Stimulated activated naive CD8-positive, alpha-beta T cell treated with anti-CD3 and anti-CD28 coated beads, Interleukin-15, Interleukin-2, amounts not matched to agents 100 U/mL and 50 U/mL, for 24 hours (primary cell): ENCODE measurements around the gene ANGPTL2.

Source experiments
- ATAC-seq: fragments of 150-1000 bp; cut with Tn5 transposase; one replicate; pipeline ENCODE4 v1.10.0; 2021
- DNase-seq: peaks from one replicate; pipeline ENCODE4 v3.0.0; 2021

ANGPTL2 gene

DNA sequence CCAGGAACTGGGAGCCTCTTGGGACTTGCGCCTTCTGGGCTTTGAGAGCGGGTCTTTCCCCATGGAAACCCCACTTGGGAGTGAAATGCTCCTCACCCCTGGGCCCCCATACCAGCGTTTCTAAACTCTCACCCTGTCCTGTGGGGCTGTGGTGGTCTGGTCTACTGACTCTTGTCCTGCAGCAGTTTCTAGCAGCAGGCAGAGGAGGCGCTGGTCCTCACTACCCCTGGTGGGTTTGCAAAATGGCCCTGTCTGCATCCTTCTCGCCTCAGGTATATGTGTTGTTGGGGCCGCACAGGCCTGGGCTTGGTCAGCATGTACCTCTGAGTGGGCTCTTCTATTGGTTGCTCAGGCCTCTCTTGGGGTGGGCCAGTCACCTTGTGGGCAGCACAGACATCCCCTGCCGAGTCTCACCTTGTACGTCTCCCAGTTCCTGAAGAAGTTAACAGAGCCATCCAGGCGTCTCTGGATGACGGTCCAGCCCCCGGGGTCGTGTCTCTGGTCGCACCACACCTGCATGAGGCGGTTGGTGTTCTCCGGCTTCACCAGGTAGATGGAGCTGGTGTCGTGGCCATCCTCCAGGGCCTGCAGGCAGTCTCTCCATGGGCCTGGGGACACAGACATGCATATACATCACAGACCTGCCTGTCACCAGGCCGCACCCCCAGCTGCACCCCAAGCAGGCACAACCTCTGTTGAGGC, 29.0 kb downstream of the ANGPTL2 start:
- ATAC-seq (no peak), DNase-seq (no peak)

DNA sequence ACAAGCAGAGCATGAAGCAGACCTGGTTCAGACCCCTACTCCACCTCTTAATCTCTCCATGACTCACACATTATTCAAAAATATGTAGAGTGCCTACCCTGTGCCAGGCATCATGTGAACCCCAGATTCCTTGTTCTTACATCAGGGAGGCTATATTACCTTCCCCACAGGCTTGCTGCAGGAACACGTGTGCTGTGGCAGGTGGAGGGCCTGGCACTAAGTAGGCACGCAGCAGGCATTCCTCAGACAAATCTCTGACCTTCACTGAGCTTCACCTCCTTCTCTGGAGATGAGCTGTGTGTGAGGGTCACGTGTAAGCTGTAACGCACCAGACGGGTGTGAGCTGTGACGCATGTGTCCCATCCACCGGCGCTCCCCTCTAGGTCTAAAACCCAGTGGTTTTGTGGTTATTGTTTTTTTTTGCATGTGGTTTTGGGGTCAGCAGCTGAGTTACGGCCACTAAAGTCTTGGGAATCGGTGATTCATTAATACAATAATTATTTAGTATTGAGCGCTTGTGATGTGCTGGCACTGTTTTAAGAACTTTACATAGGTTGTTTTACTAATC, 30.3 kb downstream of the ANGPTL2 start:
- no peak for DNase-seq
- no peak for ATAC-seq

DNA sequence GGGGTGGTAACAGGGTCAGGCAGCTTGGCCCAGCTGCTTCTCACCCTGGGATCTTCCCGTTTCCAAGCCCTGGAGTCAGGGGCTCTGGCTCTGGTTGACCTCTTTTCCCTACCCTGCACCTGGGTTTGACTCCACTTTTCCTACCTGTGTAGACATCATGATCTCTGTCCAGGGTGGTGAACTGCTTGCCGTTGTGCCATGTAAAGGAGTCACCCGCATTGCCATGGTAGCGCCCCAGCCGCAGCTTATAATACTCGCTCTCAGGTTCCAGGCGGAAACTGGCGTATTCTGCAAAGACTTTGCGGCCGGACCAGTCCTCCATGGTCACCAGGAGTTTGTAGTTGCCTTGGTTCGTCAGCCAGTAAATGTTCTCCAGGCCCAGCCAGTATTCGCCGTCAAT, 30.9 kb downstream of the ANGPTL2 start:
- ATAC-seq: no peak
- no peak for DNase-seq

DNA sequence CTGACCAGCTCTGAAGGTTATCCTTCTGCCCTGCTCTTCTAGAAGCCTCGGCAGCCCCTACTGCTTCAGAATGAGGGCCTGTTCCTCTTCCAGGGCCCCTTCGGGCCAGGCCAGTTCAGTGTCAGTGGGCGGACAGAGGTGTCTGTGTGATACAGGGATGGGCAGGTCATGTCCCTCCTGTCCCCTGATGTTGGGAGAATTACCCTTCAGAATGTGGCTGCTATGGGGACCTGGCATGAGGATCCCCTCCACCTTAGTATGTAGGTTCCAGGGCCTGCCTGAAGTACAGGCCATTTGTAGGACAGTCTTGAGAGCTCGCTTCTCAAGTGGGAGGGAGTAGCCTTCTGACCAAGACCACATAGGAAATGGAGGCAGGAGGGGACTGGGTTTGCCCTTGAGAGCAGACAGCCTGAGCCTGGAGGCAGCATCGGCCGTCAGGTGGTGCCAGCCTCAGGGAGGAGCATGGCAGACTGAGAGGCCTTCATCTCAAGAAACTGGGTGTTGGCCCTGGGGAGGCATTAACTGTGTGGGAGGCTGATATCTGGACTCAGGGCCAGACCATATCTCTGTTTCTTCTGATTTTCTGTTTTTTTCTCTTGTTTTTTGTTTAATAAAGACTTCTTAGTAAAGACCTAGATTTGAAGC, 32.0 kb downstream of the ANGPTL2 start:
- ATAC-seq (no peak), DNase-seq (no peak)

DNA sequence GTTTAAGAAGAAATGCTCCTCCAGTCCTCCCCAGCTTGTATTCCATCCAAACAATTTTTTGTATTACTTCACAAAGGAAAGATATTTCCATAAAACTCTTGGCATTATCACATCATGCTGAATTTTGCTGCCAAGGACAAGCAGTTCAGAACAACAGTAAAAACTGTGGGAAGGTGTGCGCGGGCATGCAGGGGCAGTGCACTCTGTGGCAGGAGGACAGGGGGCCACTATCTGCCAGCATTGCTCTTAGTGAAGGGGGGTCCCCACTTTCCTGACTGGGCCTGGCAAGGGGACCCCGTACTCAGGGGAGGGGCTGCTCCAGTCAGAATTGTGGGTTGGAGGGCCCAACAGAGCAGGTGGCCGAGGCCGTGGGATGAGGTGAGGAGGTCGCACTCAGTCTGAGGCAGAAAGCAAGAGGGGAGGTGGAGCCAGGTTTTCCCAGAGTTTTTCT, 32.8 kb downstream of the ANGPTL2 start:
- DNase-seq (no peak), ATAC-seq (no peak)

DNA sequence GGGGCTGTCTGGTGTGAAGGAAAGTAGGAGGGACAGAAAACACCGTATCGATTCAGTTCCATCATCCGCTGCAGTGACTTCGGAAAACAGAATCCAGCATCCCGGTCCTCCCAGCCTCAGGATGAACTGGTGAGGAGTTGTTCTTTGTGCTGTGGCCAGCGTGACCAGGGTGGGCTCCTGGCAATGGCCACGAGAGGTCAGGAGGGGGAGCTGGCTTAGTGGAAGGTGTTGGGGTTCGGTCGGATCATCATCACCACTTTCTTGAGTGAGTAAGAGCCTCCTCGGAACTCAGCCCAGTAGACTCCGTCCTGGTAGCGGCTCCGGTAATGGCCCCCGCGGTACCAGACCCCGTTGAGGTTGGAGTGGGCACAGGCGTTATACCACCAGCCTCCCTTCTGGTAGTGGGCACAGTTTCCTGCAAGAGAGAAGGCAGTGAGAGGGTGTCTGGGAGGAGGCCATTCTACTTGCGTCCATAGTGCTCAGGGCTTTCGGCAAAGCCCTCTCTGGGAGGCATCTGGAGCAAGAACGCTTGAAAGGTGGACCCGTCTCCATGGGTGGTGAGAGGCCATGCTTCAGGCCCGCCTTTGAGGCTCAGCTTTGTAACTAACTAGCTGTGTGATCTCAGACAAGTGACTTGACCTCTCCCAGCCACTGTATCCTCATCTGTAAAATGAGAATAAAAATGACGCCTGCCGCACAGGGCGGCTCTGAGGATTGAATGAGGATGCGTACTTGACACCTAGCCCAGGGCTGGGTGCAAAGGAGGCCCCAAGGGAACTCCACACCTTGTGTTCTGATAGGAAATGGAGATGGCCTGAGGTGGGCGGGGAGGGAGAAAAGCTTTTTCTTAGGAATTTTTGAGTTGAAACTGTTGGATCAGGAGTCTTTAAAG, 33.5 kb downstream of the ANGPTL2 start:
- ATAC-seq (no peak), DNase-seq (no peak)

DNA sequence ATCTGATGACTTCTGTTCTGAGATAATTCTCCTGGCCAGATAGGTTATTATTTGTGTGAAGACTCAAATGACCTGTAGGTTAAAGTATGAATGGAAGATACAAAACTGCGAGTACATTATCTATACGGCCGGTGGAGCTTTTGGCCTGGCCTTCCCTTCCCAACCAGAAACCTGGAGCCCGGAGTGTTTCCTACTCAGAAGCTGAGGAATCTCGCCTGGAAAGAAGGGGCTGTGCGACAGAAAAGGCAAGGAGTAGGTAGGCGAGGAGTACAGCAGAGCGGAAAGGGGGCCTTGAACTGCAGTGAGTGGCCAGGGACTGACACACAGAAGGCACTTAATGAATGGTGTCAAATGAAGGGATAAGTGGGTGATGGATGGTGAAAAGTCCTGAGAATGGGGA, 34.6 kb downstream of the ANGPTL2 start:
- ATAC-seq (no peak), DNase-seq (no peak)

DNA sequence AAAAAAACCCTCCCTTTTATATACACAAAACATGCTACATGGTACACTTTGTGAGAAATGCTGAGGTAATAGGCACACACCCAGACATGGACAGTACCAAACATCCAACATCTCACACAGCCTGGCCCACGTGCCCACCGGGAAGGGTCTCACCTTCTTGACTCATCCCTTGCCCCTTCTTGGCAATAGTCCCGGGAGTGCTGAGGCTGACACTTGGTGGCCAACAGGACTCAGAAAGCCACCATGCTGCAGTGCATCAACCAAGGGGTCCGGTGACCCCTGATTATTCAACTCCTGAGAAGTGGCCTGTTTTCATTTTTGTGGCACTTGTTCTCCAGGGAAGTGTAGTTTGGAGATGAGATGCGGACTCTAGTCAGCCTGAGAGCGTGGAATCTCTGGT, 35.0 kb downstream of the ANGPTL2 start:
- no peak for DNase-seq
- ATAC-seq: no peak

DNA sequence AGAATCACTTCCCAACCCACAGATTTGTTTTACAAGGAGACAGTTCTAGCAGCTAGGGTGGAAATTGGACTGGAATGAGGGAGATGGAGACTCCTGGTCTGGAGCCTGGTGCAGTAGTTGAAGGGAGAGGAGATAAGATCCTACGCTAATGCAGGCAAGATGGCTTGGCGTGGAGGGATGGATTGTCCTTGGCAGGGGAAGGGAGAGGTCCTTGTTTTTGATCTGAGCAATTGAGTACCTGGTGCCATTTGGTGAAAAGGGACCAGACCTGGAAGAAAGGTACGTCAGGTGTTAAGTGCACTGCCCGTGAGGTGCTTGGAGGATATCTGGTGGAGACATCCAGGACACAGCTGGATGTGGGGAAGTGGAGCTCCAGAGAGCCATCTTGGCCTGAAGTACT, 35.7 kb downstream of the ANGPTL2 start:
- no peak for DNase-seq
- no peak for ATAC-seq

DNA sequence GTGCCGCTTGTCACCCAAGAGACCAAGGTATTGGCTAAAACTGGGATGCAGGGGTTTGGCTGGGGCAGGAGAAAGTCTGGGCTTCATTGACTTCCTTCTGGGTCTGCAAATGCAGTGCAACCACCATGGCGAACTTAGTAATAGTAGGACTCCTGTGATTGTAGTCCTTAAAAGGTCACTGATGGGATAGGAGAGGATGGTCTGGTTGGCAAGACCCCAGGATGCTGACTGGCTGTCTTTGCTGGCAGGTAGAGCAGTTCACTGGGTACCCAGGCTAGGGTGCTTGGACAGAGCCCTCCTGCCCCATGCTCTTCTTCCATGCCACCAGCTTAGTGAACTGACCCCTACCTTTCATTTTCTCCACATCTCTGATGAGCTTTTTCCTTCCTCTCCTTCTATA, 37.2 kb downstream of the ANGPTL2 start:
- ATAC-seq (no peak), DNase-seq (no peak)

DNA sequence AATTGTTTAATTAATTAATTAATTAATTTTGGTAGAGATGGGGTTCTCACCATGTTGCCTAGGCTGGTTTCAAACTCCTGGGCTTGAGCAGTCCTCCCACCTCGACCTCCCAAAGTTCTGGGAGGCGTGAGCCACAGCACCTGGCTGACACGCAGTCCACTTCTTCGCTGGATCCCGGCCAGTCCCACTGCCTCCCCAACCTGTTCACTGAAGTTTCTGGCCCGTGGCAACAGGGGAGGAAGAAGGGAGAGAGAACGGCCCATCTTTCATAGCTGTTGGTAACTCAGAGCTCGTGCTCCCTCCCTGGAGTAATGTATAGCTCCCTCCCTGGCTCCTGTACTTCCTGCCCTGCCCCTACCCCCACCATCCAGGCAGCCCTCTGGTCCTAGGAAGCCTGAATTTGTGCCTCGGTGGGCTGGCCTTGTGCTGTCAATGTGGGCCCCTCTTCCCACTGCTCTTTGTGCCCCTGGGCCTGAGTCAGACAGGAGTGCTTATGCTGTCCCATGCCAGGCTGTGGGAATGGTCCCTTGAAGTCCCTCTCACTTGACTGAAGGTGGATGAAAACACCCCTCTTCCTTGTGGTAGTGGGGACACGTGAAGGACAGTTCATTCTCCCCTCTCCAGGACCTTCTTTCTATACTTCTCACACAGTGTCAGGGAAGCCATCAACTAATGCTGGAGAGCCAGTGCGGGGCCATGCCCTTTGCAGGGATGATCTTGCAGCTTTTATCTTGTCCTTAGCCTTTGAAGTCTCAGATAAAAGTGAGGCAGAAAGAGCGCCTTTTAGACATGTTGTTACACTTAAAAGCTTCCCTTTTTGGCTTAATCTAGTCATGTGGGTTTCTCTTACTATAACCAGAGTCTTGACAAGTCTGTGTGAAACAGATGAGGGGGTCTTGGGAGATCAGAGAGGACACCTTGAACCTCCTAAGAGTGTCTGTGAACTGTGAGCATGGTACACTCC, 38.1 kb downstream of the ANGPTL2 start:
- DNase-seq: no peak
- no peak for ATAC-seq

DNA sequence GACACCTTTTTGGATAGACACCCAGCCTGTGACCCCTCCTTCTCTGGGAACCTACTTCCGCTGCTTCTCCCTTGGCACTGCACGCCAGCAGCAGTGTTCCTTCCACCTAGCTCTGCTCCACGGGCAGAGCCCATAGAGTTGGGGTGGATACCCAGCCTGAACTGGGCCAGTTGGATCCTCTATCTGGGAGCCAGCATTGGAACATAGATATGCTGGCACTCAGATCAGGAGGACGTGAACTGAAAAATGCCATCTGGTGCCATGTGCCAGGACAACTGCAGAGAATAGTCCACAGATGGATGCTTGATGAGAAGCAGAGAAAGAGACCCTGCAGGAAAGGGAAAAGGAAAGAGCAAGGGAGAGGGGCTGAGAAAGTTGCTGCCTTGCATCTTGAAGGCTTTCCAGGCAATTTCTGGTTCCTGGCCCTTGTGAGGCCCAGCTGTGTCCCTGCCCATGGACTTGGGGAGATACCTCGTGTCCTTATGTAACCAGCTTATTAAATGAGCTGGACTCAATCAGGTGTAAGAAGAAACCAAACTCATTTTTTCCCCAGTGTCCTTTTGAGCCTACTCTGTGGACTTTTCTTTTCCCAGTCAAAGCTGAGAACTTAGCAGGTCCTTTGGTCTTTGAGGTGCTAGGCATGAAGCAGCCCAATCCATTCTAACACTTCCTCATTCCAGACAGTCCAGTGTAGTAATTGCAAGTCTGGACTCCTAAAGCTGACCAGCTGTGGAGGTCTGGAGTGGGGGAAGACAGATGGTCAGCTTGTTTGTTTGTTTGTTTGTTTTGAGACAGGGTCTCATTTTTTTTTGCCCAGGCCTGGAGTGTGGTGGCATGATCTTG, 39.1 kb downstream of the ANGPTL2 start:
- DNase-seq: no peak

DNA sequence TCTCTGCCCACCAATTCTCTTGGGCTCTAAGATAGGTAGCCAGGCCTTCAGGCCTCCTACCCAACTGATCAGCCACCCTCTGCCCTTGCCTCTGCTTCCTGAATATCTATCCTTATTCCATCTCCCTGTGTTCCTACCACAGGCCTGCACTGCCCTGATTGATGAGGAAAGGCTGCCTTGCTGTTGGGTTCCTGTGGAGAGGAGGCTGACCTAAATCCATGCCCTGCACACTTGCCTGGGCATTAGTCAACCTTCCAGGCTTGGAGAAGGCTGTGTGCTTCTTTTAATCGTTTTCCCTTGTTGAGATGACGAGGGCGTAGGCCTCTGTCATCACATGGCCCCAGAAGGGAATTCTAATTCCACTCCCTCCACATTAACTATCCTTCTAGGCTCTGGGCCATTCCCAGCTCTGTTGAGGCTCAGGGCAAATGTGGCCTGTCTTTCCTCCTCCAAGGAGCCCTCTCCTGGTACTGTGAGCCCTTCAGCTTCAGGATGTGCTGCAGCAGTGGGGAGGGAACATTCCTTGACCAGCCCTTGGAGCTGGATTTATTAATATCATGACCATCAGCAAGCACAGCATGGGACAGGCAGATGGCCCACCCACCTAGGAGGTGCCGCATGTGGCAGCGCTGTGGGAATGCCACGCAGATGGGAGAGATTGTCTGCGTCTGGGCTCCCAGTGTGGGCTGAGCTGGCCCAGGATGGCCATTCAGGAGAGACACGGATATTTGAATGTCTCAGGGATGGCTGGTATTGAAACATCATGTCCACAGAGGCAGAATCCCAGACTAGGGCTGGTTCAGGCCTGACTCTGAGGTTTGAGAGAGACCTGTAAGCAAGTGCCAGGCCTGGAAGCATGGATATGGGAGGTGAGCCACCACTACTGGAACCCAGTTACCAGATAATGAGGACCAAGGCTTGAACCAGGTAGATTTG, 40.9 kb downstream of the ANGPTL2 start:
- ATAC-seq: no peak
- no peak for DNase-seq

More for the DNA sequence above, 39.1 kb downstream of the ANGPTL2 start:
- ATAC-seq: no peak

DNA sequence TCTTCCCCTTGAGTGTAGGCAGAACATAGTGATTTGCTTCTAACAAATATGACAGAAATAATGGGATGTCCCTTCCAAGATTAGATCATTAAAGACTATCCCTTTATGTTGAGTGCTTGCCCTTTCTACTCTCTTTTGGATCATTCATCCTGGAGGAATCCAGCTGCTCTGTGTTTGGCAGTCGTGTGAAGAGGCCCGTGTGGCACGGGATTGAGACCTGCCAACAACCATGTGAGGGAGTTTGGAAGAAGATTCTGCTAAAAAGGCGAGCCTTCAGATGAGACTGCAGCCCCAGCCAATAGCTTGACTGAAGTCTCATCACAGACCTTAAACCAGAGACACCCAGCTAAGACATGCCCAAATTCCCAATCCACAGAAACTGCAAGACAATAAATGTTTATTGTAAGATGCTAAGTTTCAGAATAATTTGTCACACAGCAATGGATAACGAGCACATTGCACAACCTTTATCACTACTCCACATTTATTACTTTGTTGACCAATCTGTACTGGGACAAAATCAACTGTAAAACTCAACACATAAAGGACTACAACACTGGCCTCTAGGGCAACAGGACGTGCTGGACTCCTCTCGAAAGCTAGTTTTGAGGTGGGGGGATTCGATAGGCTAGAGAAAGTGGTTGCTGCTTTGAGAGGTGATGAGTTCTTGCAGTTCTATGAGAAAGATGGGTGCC, 42.8 kb downstream of the ANGPTL2 start:
- ATAC-seq (no peak), DNase-seq (no peak)

DNA sequence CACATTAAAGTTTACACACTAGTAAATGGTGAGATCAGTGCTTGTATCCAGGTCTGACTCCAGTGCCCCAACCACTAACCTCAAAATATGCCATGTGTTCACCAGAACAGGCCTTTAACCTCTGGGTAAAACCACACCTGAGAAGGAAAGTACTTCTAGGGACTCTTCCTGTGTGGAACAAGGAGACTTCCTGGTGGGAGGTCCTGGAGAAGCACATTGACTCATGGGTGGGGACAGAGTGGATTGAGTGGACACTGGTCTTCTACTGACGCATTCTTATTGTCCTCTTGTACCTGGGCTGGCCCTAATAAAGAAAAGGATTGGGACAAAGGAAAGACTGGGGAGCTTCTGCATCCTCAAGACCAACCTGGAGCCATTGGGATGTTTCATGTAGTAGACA, 43.4 kb downstream of the ANGPTL2 start:
- no peak for ATAC-seq
- DNase-seq: no peak

DNA sequence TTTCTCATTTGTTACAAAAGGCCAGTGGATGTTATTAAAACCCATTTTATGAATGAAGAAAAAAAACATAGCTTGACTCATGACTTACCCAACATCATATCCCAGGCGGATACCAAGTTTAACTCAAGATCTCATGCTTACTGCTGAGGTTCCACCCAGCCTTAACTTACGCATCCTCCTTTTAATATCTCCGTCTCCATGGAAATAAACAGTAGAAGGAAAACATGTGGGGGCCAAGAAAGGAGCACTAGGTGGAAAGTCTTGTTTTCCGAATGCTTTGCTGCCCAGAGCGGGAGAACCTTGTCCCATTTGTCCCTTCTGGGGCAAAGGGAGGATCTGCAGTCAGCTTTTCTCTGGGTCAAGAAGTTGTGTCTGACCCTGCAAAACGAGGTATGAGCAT, 44.1 kb downstream of the ANGPTL2 start:
- ATAC-seq: no peak
- no peak for DNase-seq

DNA sequence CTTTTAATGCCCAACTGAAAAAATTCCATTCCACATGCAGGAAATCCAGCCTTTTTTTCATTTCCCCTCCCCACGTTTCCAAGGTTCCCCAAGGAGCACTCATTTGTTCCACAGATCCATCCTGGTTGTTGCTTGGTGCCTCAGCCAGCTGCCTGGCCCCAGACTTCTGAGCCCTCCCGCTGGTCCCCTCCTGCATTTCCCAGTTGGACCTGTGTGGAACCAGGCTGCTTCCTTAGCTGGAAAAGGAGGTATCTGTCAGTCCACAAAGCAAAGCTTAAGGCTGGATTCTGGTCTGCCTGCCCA, 44.8 kb downstream of the ANGPTL2 start:
- DNase-seq (no peak), ATAC-seq (no peak)

DNA sequence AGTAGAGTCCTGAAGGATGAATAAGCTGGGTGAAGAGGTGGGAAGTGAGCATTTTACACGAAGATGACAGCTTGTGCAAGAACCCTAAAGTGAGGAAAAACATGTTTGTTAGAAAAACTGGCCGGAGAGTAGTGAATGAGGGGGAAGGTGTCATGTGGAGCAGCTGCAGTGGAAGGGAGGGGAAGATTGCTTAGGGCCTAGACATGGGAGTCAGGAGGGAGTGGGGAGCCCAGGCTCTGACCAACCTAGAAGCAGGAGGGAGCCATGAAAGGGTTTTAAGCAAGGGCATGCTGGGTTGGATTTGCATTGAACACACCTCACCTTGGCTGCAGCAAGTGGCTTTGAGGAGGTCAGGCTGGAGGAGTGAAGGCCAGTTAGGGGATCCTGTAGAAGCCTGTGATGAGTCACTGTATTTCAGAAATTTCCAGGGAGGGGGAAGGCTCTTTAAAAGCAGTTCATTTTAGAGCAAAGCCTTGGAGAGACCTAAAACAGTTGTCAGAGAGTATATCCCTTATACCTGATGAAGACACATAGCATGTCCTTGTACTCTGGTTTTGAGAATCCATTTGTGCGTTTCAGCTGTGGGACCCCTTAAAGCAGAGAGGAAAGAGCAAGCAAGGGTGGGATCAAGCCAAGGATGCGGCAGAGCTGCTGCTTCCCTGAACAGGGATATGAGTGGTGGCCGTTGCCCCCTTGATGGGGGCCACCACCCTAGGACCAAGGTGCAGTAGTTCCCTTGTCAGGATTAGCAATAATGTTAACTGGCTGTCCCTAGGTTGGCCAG, 45.4 kb downstream of the ANGPTL2 start:
- DNase-seq (no peak), ATAC-seq (no peak)
